NT2/D1 (cell line): ENCODE measurements around the gene PTDSS2.

Experiments
- SUZ12 ChIP-seq: IDR thresholded peaks from 2 replicates; pipeline ENCODE4 v1.6.1; 2011; ENCODE audit not compliant: insufficient read length, insufficient read depth; ENCODE audit errors: extremely low read depth
- YY1 ChIP-seq: IDR thresholded peaks from 2 replicates; pipeline ENCODE4 v1.6.1; 2011; ENCODE audit not compliant: insufficient read length, insufficient read depth
- ZNF274 ChIP-seq: IDR thresholded peaks from 2 replicates; pipeline ENCODE4 v1.6.1; 2011; ENCODE audit warnings: mild to moderate bottlenecking, low read depth, low read length

- TF ChIP-seq YY1, result no peak
- no peak for TF ChIP-seq ZNF274
- no peak for TF ChIP-seq SUZ12
These were observed 81.1 kb downstream of the PTDSS2 start for GRCh38 chr11:530960-531831.
